Middle frontal gyrus (tissue), 1 donor: ENCODE measurements around the gene PPAT.
"Not testable (repeated sequence)": the region's sequence is repeated elsewhere in the genome, so short reads cannot be mapped to it uniquely, and the experiment has no call there.

ENCODE experiments used
- DNase-seq: peaks from one replicate; pipeline ENCODE4 v3.0.0-alpha.2; 2015; ENCODE audit warnings: low spot score; ENCODE audit errors: extremely low spot score

PPAT gene

GRCh38 chr4:56435140-56435926, at the start of gene PPAT:
PPAT (minus strand) TSS chr4:56435615; CDS start chr4:56435477, 138 bp downstream.
- peak; percentile 96 for DNase-seq

DNA sequence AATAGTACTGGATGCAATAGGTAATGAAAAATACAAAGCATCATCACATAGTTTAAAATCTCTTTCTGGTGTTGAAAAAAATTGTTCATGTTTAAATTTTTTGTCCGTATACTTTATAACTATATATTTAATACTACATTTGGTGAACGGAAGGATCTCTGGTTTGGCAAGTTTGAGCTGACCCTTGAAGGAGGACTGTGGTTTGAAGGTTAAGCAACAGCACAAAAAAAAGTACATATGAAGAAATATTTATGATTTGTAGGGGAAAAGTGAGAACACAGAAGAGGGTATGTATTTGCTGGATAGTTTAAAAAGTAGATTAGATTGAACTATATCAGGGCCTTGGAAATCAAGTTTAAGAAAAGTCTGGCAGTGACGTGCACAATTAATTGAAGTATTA, 45.3 kb upstream of the PPAT start:
- no peak for DNase-seq

GRCh38 chr4:56477192-56477702, 41.8 kb upstream of the PPAT start:
- DNase-seq = no peak

GRCh38 chr4:56475917-56476316, 40.5 kb upstream of the PPAT start:
- DNase-seq = no peak

DNA sequence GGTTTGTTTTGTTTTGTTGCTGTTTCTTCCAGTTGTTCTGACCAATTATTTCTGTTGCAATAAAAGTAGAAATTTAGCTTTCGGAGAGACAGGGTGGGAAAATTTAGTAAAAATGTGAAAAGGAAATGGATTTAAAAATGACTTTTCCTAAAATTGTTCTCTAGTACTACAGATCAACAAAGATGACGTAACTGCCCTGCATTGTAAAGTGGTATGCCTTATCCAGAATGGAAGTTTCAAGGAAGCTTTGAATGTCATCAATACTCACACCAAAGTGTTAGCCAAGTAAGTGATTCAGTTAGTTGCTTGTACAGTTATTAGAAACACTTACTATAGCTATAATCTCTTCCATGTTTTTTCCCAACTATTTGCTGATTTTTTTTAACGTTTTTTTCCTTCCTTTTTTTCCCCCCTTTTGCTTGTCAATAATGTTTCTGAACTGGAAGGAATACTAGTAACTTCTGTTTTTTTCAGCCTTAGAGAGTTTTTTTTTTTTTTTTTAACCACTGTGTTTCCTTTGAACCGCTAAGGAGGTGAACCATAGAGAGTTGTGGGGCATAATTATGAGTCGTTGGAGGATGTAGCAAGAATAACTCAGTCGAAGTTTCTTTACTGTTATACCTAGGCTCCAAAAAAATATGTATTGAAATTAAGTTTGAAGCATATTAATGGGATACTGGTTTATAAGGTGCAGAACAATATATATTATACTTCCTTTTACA, 34.2 kb upstream of the PPAT start:
- no peak for DNase-seq

DNA sequence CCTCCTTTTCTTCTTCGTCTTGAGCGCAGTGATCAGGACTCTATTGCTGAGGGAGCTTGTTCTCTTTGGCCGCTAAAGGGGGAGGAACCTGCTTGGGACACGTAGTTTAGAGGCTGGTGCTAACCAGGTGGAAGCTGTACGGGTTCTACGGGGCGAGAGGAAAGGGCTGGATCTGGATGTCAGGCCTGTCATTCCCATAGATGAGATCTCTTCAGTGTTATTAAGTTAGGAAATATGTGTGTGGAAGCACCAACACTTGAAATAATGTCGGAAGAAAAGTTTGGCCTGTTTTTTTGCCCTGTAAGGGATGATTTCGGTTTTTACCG, 32.6 kb upstream of the PPAT start:
- DNase-seq = no peak

GRCh38 chr4:56467284-56468096, 32.1 kb upstream of the PPAT start, which contains the start of gene SRP72:
SRP72 (plus strand) TSS chr4:56467617; CDS start chr4:56467636, 19 bp downstream.
- DNase-seq = peak; percentile 88

DNA sequence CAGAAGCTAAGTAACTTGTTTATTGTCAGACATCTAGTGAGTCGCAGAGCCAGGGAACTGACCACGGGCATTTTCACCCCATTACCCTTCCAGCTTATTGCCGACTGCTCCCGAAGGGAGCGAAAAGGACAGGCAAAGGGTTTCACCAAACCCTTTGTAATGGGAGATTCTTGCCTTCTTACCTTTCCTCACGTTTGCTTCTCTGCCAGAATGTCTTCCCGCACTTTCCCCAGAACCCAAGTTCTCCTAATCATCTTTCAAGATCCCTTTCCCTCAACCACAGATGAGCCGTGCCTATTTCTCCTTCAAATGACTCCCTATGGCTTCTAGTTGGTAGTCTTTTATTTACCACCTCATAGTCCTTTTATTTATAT, 31.5 kb upstream of the PPAT start:
- no peak for DNase-seq

DNA sequence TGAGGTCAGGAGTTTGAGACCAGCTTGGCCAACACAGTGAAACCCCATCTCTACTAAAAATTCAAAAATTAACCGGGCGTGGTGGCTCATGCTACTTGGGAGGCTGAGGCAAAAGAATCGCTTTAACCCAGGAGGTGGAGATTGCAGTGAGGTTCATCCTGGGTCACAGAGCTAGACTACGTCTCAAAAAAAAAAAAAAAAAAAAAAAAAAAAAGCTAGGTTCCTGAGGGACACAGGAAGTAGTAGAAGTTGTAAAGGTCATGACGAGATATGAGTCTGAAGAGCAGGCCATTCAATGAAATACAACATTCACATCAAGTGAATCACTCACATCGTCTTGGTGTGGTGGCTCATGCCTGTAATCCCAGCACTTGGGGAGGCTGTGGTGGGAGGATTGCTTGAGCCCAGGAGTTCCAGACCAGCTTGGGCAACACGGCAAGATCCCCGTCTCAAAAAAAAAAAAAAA, 30.9 kb upstream of the PPAT start:
- not testable (repeated sequence) for DNase-seq

GRCh38 chr4:56465599-56466295, 30.3 kb upstream of the PPAT start:
- DNase-seq = no peak

DNA sequence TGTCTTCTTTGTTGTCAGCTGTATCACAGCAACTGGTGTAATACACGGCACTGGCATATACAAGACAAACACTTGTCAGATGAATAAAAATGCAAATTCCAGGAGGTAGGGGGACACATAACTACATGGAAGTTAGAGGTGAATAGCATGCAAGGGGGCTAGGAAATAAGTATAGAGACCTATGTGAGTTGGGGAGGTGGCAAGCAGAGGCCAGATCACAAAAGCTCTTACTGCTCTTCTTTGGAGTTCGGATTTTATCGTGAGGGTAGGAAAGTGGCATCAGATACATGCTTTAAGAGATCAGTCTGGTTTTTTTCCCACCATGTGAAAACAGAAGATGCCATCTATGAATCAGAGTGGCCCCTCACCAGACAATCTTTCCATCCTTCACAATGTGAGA, 29.2 kb upstream of the PPAT start:
- no peak for DNase-seq

GRCh38 chr4:56463711-56464110, 28.3 kb upstream of the PPAT start:
- DNase-seq = no peak

DNA sequence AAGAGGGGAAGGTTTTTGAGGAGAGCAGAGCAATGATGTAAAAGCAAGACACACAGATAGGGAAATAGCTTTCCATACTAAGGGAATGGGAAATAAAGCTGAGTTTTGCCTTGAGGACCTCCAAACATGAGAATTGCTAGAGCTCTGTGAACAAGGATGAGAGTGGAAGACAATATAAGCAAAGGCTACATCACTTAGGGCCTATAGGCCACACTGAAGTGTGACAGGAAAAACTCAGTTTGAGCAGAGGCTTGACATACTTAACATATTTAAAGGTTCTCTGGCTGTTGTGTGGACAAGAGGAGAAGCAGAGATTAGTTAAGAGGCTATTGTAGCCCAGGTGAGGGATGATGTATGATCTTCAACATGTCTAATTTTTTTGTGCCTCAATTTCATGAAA, 26.7 kb upstream of the PPAT start:
- DNase-seq = no peak

DNA sequence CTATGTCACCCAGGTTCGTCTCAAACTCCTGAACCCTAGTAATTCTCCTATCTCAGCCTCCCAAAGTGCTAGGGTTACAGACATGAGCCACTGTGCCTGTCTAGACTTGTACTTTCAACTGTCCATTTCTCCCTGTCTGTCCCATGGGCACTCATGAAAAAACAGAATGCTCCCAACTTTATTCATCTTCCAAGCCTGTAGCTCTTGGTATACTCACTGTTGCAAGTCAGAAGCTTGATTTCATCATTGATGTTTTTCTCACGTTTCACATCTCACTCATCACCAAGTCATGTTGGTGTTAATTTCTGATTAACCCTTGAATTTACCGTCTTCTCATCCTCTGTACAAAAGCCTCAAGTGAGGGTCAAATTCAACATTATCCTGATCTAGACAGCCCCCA, 24.7 kb upstream of the PPAT start:
- DNase-seq = no peak

- no peak for DNase-seq
Observed at GRCh38 chr4:56450342-56450741, 14.9 kb upstream of the PPAT start.

- DNase-seq = not testable (repeated sequence)
Observed at GRCh38 chr4:56449475-56449874, 14.1 kb upstream of the PPAT start.

DNA sequence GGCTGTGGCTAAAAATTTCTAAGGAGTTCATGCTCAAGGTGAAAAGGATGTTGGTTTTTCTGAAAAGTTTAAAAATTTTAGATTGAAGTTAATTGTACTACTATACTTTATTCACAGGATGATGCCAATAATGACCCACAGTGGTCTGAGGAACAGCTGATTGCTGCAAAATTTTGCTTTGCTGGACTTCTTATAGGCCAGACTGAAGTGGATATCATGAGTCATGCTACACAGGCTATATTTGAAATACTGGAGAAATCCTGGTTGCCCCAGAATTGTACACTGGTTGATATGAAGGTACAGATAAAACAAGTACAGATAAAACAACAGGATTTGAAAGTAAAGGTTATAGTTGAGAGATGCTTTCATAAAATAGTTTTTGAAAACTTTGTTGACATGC, 12.9 kb upstream of the PPAT start:
- DNase-seq = no peak

GRCh38 chr4:56445699-56446098, 10.3 kb upstream of the PPAT start:
- DNase-seq = no peak

- DNase-seq = no peak
Observed at GRCh38 chr4:56444719-56445118, 9.3 kb upstream of the PPAT start.

DNA sequence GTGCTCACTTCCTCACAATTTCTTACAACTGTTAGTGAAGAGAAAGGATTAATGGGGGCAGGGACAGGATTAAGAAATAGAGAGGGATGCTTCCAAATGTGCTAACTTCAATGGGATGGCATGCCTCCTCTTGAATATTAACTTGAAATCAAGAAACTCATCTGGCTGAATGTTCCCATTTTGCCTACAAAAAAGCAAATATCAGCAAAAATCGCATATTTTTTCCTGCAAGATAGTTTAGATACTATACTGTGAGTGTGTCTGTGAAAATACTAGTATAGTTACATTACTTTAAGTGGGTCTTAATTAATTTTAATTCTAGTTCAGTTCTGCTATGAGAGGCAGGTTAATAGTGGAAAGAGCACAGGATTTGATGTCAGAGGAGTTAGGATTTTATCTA, 5.6 kb upstream of the PPAT start:
- DNase-seq = no peak

DNA sequence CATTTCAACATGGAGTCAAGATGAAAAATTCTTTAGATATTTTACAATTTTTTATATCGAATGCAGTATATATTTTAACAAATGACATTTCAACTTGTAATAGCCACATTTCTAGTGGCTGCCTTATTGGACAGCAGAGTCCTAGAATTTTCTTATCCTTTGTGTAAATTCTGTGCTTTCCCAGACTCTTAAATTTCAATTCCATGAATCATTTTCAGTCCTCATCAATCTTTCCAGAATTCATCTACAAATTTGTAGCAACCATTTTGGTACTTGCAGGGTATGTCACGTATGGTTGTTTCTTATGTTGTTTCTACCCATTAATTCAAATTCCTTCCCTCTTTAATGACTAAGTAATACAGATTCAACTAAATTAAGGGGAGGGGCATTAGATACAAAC, 3.4 kb upstream of the PPAT start:
- no peak for DNase-seq
